Esophagus (tissue), 2 donors: ENCODE data around the gene SPINK9. TPM values are rescaled to one million over a fixed set of nuclear protein-coding genes. Genes with fewer than 3 reads are reported as not detected.

Source experiments
- H3K27ac ChIP-seq, 2 donors: one replicate each; pipeline ENCODE4 v1.5.1; 2013; ENCODE audit warnings: low read depth in 2 of 2, mild to moderate bottlenecking in 2 of 2, inconsistent platforms in 1 of 2, low read length in 1 of 2, moderate library complexity in 1 of 2
- H3K27me3 ChIP-seq, 2 donors: one replicate each; pipeline ENCODE4 v1.6.1; 2013; ENCODE audit warnings: low read length in 2 of 2, control low read depth in 1 of 2, mild to moderate bottlenecking in 1 of 2; ENCODE audit not compliant: insufficient read depth in 2 of 2, control insufficient read depth in 1 of 2
- H3K36me3 ChIP-seq, 2 donors: one replicate each; pipeline ENCODE4 v1.6.1; 2013; ENCODE audit warnings: low read length in 1 of 2; ENCODE audit not compliant: control insufficient read depth in 2 of 2, insufficient read depth in 2 of 2
- H3K4me1 ChIP-seq, 2 donors: one replicate each; pipeline ENCODE4 v1.6.1; 2013; ENCODE audit warnings: low read length in 1 of 2; ENCODE audit not compliant: control insufficient read depth in 2 of 2, insufficient read depth in 2 of 2
- H3K4me3 ChIP-seq, 2 donors: one replicate each; pipeline ENCODE4 v1.5.1; 2013; ENCODE audit warnings: low read length in 2 of 2, mild to moderate bottlenecking in 2 of 2, low read depth in 1 of 2, moderate library complexity in 1 of 2
- H3K9me3 ChIP-seq, 2 donors: one replicate each; pipeline ENCODE4 v1.6.1; 2013; ENCODE audit warnings: mild to moderate bottlenecking in 2 of 2, low read depth in 1 of 2, low read length in 1 of 2, moderate library complexity in 1 of 2; ENCODE audit not compliant: control insufficient read depth in 2 of 2, insufficient read depth in 1 of 2
- WGBS, 2 donors: extraction: QIAGEN DNeasy Blood & Tissue Kit; methylation state at CpG; one replicate each; pipeline ENCODE4 v1.1.7; 2013; 5-methylcytosine and 5-hydroxymethylcytosine counted together
- polyA plus RNA-seq, 2 donors: library from polyadenylated mRNA; stranded (reverse); fragments of 200-250 nt; gene quantifications; one replicate each; pipeline ENCODE4 v1.2.3, GENCODE V29; 2013
- donor health status: healthy with polysubstance abuse.
- donor health status: Bipolar disorder and iron deficiency.

Gene SPINK9
- polyA plus RNA-seq, 2 donors = 0.07 TPM; not detected in 1

DNA sequence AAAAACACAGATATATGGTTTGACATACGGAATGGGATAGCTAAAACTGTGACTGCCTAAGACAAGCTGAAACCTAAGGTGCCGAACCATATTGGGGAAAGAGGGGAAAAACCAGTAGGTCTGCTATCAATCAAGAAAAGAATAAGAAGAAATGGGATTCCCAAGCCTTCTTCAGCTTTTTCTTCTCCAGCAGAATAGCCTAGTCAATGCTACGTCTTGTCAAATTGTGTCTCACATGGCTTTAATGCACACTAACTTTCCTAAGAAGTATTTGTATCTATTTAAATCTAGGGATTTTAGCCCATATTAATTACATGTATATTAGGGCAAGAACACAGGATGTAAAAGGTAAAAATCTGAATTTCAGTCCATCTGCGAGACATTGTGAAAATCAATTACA is 47.6 kb downstream of the SPINK9 start:
- Histone ChIP-seq H3K9me3 (no peaks in the 10 kb centered on the region), H3K4me1 (no peaks in the 10 kb centered on the region), H3K27ac (no peak overlapping the region), H3K4me3 (peak overlapping the region in 1 of 2 donors; percentile 97), H3K36me3 (no peaks in the 10 kb centered on the region), H3K27me3 (no peaks in the 10 kb centered on the region)
- 33% methylated on average over 4 of the region's 4 CpGs for WGBS, 2 donors

DNA sequence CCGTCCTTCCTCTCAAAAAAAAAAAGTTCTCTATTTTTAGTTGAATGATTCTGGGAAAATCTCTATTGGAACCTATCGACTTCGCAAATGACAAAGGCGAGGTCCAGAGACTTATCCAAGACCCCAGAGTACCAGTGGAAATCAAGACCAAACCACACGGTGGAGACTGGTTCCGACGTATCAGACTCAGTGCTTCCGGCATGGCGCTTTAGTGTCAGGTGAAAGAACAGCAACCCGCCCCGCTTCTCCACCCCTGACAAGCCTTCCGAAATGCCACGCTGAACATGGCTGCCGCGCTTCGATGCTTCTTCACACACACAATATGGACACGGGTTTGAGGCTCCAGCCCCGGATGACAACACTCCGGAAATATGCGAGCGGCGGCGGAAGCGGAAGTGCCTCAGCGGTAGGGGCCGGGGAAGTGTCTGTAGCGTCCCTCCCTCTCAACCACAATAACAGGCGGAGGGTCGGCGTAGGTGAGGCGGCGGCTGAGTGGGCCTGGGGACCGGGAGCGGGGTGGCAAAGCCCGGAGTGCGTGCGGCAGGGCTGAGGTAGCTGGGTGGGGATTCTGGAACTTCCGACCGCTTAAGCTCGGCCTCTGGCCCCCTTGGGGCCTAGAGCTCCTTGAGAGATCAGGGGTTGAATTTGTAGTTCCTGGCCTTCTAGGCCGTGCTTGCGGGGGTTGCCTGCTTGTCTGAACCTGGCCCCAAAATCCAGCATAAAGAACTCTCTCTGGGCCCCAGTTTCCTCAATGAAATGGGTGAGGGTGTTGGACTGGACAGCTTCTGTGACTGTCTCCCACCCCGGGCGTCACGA is 48.4 kb downstream of the SPINK9 start, which contains the start of gene FBXO38:
Gene FBXO38 (plus strand): TSS at position 395 of the 816 bp plus-strand sequence. CDS start 10,819 bp downstream, outside the sequence.
- Histone ChIP-seq H3K27ac (peak within 1 kb of the TSS; percentile 88 to 98), H3K36me3 (no peaks in the 10 kb centered on the region), H3K27me3 (no peaks in the 10 kb centered on the region), H3K4me1 (no peaks in the 10 kb centered on the region), H3K4me3 (peak within 1 kb of the TSS; percentile 92 to 97), H3K9me3 (no peaks in the 10 kb centered on the region)
- 0% methylated on average over 45 of the region's 45 CpGs for WGBS, 2 donors

DNA sequence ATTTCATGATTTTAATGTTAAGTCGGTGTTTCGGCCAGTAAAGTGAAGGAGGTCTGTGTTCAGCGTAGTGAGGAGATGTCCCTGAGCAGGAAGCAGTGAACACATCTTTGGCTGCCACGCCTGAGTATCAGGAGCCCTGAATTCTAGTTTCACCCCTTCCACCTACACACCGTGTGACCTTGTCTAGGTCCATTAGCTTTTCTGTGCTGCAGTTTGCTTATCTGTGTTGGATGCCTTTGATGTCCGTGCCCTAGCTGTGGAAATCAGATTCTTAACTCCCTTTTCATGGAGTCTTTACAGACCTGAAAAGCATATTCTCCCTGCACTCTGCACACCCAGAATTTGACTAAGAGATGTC is 49.0 kb downstream of the SPINK9 start:
- peak overlapping the region; percentile 92 to 97 for H3K4me3 ChIP-seq
- no peaks in the 10 kb centered on the region for H3K36me3 ChIP-seq
- 1 to 3% methylated on average over 6 of the region's 6 CpGs for WGBS, 2 donors
- no peaks in the 10 kb centered on the region for H3K27me3 ChIP-seq
- H3K27ac ChIP-seq = peak overlapping the region; percentile 88 to 98
- H3K4me1 ChIP-seq = no peaks in the 10 kb centered on the region
- H3K9me3 ChIP-seq = no peaks in the 10 kb centered on the region

DNA sequence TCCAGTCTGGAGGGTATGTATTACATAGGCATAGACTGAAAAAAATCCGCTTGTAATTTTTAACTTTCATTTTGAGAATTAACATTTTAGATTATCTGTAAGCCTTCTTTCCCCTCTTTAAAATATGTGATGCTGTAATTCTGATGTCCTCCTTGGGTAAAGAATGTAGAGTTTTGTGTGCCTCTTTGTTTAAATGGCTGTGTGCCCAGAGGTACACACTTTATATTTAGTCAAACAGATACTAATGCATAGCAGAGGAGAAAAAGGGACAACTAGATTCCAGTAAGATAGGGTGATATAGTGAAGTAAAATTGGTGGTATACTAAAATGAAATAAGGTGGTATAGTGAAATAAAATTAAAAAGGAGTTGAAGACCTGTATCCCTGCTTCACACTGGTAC is 49.7 kb downstream of the SPINK9 start:
- Histone ChIP-seq H3K27me3 (no peaks in the 10 kb centered on the region), H3K36me3 (no peaks in the 10 kb centered on the region), H3K4me1 (no peaks in the 10 kb centered on the region), H3K27ac (no peak overlapping the region), H3K4me3 (peak overlapping the region in 1 of 2 donors; percentile 97), H3K9me3 (no peaks in the 10 kb centered on the region)
- WGBS, 2 donors = 90 to 91% methylated on average over 1 of the region's 1 CpG

DNA sequence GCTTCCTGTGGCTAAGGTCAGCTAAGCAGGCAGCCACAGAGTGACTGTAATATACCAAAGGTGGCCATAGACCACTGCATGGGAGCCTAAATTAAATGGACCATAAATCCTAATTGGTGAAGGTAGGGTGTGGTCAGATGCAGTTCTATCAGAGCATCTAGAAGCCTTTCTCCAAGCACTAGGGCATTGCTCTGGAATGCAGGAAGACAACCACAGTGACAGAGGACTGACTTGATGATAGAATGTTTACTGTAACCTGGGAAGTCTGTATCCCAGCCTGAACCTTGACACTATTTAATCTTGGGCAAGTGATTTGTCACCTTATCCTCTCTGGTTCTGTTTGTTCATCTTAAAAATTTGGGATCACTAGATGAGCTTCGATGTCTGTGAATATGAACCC is 50.7 kb downstream of the SPINK9 start:
- Histone ChIP-seq H3K27me3 (no peaks in the 10 kb centered on the region), H3K4me3 (no peak overlapping the region), H3K36me3 (no peaks in the 10 kb centered on the region), H3K9me3 (no peaks in the 10 kb centered on the region), H3K27ac (no peak overlapping the region), H3K4me1 (no peaks in the 10 kb centered on the region)
- WGBS, 2 donors = 91 to 98% methylated on average over 1 of the region's 1 CpG

DNA sequence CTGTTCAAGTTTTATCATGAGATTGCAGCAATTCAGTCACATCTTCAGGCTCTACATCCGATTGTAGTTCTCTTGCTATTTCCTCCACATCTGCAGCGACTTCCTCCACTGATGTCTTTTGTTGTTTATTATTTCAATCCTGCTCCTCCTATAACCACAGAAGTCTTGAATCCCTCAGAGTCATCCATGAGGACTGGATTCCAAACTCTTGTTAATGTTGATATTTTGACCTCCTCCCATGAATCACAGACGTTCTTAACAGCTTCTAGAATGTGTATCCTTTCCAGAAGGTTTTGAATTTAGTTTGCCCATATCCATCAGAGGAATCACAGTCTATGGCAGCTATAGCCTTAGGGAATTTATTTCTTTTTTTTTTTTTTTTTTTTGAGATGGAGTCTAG is 52.0 kb downstream of the SPINK9 start:
- Histone ChIP-seq H3K4me3 (no peak overlapping the region), H3K4me1 (no peaks in the 10 kb centered on the region), H3K27me3 (no peaks in the 10 kb centered on the region), H3K9me3 (no peaks in the 10 kb centered on the region), H3K36me3 (no peaks in the 10 kb centered on the region), H3K27ac (no peak overlapping the region)
- 62 to 66% methylated on average over 3 of the region's 3 CpGs for WGBS, 2 donors

DNA sequence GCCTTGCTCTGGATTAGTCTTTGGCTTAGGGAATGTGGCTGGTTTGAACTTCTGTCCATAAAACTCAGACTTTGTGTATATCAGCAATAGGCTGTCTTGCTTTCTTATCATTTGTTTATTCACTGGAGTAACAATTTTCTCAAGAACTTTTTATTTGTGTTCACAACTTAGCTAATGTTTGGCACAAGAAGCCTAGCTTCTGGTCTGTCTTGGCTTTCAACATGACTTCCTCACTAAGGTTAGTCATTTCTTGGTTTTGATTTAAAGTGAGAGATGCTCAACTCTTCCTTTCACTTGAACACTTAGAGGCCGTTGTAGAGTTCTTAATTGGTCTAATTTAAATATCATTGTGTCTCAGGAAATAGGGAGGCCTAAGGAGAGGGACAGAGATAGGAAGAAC is 53.3 kb downstream of the SPINK9 start:
- no peaks in the 10 kb centered on the region for H3K4me1 ChIP-seq

More for the DNA sequence above, 53.3 kb downstream of the SPINK9 start:
- Histone ChIP-seq H3K36me3 (no peaks in the 10 kb centered on the region), H3K9me3 (no peaks in the 10 kb centered on the region), H3K27ac (no peak overlapping the region), H3K27me3 (no peaks in the 10 kb centered on the region), H3K4me3 (no peak overlapping the region)
- WGBS, 2 donors = 61 to 75% methylated on average over 1 of the region's 1 CpG

Other genes starting within 250 kb of the SPINK9 start
- not detected for gene SPINK14, start 167.0 kb upstream of the SPINK9 start, polyA plus RNA-seq
- under 1 TPM; 0.06 to 0.59 TPM for gene SPINK6, start 132.5 kb upstream of the SPINK9 start, polyA plus RNA-seq
- gene MARCOL, start 97.0 kb upstream of the SPINK9 start, polyA plus RNA-seq = not detected
- gene SPINK13, start 66.8 kb upstream of the SPINK9 start, polyA plus RNA-seq = not detected
- 1,000 to 10,000 TPM in 1 of 2 donors, 100 to 1,000 TPM in 1; 394 to 2,280 TPM for gene SPINK7, start 23.1 kb upstream of the SPINK9 start, polyA plus RNA-seq
- gene FBXO38, start 48.4 kb downstream of the SPINK9 start, polyA plus RNA-seq = 10 to 100 TPM; 10.8 to 11.0 TPM